GM19372 (cell line): ENCODE measurements around the gene SCARF2.
A peak's percentile ranks its signal among the peaks of the same experiment; 100 is the strongest.
"Not testable (repeated sequence)": the region's sequence is repeated elsewhere in the genome, so short reads cannot be mapped to it uniquely, and the experiment has no call there.

Experiments used
- ATAC-seq: cut with Tn5 transposase; IDR thresholded peaks from one replicate; pipeline ENCODE4 v1.9.1; 2021; ENCODE audit warnings: mild to moderate bottlenecking, low read depth, moderate library complexity; ENCODE audit not compliant: unreplicated experiment

The SCARF2 gene

DNA sequence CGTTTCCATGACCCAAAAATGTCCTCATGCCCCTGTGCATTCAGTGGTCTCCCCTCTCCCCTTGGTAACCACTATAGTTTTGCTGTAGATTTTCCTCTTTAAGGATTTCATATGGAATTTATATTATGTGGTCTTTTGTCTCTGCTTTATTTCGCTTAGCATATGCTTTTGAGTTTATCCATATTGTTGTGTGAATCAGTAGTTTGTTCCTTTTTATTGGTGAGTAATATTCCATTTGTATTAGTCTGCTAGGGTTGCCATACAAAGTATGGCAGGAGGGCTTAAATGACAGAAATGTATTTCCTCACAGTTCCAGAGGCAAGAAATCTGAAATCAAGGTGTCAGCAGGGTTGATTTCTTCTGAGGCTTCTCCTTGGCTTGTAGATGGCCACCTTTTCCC lies 40.1 kb downstream of the SCARF2 start:
- ATAC-seq, result no peak

DNA sequence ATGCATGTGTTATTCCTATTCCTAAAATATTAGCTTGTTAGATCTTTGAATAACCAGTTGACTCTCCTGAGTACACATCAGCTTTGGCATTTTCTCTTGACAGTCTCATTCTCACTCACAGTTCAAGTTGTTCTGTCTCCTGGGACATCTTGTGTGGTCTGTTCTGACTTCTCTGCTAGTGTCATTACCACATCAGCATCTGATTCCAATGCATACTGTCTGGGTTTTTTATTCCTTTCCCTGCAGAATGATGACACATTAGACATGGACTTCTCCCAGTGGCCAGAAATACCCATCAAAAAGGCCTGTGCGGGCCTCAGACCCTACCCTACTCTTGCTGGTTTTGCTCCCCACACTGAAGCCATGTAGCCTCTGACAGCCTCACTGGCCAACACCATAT lies 41.0 kb downstream of the SCARF2 start:
- ATAC-seq, result no peak

DNA sequence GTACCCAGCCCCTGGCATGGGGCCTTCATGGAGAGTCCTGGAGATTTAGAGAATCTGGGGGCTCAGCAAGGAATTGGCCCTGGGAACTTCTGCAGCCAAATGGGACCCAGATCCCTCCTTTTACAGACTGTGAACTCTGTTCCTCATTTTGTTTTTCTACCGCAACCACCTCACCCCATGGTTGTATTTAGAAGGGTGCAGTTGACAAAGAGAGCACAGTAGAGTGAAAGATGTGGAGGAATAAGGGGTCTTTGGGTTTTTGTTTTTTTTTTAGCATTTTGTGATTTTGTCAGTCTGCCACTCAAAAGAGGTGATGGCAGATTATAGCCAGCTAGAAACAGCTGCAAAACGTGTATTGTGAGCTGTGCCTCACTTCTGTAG lies 41.7 kb downstream of the SCARF2 start:
- no peak for ATAC-seq

DNA sequence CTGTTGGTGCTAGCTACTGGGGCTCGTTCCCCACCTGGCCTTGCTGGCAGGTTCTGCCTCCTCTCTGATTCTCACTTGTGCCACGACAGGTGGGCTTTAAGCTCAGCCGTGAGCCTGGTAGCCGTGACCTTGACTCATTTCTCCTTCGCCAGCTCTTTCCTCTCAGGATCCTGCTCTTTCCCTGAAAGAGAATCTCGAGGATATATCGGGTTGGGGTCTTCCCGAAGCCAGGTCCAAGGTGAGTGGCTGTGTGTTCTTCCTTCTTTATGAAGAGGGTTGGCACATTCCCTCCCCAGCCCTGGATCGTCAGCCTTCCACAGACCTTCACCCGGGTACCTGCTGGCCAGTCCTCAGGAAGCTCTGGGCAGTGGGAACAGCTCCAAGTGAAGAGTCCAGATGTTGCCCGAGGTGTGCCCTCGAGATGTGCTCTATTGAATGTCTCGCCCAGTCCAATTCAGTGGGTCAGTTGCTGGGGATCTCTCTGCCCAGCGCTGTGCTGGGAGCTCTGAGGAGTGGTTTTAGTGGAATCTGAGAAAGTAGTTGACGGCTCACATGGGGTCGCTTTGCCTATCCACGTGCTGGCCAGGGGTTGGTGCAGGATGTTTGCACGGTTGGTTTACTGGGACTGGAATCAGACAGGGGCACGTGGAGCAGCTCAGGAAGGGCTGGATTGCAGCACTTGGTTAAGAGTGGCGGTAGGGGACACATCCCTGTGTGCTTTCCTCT lies 42.3 kb downstream of the SCARF2 start:
- no peak for ATAC-seq

DNA sequence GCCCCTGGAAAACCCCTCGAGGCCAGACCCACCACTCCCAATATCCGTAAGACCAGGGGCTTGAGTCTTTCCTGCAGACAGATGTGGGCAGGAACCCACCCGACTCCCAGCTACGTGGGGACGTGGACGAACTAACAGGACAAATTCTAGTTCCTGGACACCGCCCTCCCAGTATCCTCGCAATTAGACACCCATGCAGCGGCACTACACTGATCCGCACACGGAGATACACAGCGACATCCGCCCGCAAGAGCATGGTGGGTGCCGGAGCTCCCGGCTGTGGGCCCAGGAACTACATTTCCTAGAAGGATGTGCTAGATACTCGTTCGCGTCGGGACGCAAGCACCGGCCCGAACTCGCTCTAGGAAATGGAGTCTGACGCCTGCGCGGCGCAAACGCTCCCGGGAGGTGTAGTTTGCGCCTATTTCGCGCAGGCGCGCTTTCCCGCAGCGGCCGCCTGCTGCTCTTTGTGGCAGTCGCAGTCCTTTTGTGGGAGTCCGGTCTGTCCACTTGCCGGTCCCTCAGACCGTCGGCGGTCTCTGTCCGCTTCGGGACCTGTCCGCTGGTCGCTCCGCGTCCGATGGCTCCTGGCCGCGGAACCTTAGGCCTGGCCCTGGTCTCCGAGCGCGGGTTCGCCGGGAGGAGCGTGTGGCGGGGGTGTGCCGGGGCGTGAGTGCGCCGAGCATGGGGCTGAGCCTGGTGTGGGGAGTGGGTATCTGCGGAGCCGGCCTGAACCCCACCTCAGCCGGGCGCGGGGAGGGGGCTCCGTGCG lies 43.7 kb downstream of the SCARF2 start, which contains the start of gene ZNF74:
TSS of gene ZNF74 (plus strand) at position 447 of the 772 bp plus-strand sequence. CDS start 478 bp downstream, outside the sequence.
- peak; percentile 80 for ATAC-seq

DNA sequence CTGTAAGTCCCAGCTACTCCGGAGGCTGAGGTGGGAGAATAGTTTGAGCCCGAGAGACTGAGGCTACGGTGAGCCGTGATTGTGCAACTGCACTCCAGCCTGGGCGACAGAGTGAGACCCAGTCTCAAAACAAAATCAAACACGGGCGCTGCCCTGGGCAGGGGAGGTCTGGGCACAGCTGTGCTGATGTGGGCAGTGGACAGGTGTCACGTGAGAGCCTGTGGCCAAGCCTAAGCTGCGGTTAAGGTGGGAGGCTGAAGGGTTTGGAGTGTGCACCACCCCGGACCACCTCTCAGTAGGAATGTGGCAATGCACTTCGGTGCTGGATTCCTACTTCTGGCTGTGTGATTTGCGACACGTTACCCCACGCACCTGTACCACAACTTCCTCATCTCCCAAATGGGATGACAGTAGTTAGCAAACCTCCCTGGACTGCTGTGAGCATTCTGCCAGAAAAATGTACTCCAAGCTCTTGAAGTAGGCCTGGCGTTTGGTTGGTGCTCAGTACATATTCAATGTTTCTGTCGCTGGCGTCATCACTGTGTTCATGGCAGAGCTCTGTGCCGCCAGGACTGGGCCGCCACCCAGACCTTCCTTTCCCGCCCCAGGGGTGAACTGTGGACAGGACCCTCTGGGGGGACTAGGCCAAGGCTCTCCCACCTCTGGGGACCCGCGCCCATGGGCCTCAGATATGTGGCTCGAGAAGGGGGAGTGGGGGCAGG lies 44.5 kb downstream of the SCARF2 start:
- ATAC-seq, result no peak

DNA sequence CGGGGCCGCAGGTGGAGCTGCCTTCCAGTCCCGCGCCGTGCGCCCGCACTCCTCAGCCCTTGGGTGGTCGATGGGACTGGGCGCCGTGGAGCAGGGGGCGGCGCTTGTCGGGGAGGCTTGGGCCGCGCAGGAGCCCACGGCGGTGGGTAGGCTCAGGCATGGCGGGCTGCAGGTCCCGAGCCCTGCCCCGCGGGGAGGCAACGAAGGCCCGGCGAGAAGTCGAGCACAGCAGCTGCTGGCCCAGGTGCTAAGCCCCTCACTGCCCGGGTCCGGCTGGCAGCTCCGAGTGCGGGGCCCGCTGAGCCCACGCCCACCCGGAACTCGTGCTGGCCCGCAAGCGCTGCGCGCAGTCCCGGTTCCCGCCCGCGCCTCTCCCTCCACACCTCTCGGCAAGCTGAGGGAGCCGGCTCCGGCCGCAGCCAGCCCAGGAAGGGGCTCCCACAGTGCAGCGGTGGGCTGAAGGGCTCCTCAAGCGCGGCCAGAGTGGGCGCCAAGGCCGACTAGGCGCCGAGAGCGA lies 45.2 kb downstream of the SCARF2 start:
- not testable (repeated sequence) for ATAC-seq

DNA sequence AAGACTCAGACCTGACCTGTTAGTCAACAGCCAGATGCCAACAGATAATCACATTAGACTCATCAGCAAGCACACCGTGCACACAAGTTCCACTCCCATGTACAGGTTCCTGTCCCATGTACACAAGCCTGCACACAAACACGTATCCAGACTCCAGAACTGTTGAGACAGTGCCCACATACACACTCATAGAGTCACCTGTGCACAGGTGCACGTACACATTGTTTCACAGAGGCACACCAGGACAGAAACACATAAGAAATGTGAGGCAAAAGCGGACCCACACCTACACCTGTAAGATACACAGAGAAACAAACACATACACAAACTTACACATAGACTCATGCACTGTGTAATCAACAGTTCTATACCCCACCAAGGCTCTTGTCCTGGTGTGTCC lies 46.4 kb downstream of the SCARF2 start:
- ATAC-seq, result no peak

DNA sequence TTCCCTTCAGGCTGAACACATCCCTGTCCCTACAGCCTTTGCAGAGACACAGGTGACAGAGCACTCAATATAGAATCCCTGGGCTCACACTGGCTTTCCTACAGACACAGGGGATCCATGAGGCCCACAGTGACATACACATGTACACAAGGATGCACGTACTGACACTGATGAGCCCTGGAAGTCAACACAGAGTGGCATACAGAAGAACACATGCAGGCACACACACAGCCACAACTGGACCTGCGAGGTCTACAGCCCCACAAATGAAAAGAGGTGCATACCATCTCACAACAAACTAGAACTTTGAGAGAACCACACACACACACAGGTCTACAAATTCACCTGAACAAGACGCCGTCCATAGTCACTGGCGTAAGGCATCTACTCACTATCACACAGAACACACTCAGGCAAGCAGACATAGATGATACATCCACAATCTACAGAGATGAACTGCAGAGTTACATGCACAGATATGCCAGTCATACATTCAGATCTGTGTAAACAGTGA lies 47.2 kb downstream of the SCARF2 start:
- no peak for ATAC-seq

DNA sequence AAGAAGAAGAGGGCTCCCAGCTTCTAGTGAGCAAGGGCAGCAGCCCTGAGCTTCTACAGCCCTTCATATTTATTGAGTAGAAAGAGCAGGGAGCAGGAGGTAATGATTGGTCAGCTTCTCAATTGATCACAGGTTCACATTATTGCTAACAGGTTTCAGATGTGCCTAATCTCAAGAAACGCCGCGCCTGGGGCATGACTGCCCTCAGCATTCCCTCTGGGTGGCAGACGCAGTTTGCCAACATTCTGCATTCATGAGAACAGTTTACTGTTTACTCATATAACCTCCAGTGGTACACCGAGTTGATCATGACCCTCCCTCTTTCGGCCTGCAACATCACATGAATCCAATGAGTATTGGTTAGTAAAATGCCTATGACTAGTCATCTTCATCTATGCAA lies 48.3 kb downstream of the SCARF2 start:
- no peak for ATAC-seq

DNA sequence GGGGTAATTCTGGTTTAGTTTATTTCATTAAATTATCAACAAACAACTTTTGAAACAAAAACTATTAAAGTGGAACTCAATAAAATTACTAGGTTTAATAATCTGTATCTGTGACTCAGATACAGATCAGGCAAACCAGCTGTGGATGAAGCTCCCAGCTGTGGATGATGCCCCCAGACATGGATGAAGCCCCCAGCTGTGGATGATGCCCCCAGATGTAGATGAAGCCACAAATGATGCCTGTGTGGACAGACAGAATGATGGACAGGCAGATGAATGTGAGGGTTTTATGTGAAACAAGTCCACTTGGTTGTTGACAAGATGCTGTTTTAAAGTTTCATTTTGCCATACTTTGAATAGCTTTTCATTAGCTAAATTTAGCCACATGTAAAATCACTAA lies 49.4 kb downstream of the SCARF2 start:
- ATAC-seq, result no peak

DNA sequence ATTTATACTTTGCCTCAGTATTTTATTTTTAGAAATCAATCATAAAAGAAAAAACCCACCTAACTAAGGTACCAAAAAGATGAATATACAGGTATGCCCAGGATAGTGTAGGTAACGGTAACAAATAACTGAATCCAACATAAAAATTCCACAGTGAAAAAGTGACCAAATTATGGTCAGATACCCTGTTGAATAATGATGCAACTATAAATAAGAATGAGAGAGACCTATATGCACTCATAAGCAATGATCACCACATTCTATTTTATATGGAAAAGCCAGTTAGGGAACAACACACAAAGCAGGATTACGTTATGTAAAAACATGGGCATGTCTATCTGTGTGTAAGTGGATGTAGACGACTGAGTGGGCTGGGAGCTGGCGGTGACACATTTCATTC lies 50.7 kb downstream of the SCARF2 start:
- no peak for ATAC-seq

DNA sequence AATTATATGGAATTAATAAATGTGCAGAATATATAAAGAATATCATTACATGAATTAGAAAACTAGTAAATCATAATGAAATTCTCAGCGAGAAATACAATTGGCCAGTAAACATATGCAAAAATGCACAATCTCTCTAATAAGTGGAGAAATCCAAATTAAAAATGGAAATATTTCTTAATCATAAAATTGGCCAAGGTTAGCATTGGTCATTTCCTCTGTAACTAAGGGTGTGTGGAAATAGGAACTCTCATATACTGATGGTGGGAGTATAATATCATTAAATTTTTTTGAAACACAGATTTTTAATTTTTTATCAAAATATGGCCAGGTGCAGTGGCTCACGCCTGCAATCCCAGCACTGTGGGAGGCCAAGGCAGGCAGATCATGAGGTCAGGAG lies 51.3 kb downstream of the SCARF2 start:
- ATAC-seq, result no peak

DNA sequence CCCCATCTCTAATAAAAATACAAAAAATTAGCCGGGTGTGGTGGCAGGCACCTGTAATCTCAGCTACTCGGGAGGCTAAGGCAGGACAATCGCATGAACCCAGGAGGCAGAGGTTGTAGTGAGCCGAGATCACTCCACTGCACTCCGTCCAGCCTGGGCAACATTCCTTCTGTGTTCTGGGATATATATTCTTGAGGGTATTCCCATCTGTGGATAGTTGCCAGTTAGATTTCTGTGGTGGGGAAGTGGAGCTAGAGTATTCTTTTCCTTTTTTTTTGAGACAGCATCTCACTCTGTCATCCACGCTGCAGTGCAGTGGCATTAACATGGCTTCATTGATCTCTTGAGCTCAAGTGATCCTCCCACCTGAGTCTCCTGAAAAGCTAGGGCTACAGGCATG lies 52.8 kb downstream of the SCARF2 start:
- no peak for ATAC-seq

DNA sequence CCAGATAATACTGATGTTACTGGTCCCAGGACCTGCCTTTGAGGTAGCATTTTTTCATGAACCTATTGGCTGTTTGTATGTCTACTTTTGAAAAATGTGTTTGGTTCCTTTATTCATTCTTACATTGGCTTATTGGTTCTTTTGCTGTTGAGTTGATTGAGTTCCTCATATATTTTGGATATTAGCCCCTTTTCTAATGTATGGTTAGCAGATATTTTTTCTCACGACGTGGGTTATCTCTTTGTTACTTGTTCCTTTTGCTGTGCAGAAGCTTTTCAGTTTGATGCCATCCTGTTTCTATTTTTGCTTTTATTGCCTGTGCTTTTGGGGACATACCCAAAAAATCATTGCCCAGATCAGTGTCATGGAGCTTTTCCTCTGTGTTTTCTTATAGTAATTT lies 53.5 kb downstream of the SCARF2 start:
- ATAC-seq, result no peak

DNA sequence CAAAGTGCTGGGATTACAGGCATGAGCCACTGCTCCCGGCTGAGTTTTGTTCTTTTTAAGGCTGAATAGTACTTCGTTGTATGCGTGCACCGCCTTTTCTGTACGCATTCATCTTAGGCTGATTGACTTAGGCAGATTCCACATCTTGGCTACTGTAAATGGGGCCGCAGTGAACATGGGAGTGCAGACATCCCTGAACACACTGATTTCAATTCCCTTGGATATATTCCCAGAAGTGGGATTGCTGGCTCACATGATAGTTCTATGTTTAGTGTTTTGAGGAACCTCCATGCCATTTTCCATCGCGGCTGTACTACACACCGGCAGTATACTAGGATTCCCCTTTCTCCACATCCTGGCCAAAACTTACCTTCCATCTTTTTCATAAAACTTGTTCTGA lies 54.1 kb downstream of the SCARF2 start:
- no peak for ATAC-seq

DNA sequence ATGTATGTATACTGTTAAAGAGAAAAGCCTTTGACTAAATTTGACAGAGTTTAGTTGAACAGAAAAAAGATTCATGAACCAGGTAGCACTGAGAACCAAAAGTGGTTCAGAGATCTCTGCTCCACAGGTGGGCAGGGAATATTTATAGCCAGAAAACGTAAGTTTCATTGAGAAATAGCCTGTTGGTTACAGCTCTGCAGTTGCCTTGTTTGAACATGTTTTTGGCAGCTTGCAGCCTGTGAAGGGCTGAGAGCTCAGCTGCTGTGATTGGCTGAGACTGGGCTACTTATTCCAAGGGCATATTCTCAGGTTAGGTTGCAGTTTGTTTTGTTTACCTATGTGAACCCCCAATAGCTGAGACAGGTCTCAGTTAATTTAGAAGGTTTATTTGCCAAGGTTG lies 57.1 kb downstream of the SCARF2 start:
- ATAC-seq, result no peak

DNA sequence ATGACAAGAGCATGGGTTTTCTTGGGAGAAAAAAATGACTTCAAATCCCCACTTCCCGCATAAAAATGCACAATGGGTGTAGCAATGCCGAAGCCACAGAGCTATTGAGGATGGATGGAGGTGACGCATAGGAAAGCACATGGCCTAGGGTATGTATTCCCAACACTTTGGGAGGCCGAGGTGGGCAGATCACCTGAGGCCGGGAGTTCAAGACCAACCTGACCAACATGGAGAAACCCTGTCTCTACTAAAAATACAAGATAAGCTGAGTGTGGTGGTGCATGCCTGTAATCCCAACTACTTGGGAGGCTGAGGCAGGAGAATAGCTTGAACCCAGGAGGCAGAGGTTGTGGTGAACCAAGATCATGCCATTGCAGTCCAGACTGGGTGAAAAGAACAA lies 58.9 kb downstream of the SCARF2 start:
- ATAC-seq, result not testable (repeated sequence)

DNA sequence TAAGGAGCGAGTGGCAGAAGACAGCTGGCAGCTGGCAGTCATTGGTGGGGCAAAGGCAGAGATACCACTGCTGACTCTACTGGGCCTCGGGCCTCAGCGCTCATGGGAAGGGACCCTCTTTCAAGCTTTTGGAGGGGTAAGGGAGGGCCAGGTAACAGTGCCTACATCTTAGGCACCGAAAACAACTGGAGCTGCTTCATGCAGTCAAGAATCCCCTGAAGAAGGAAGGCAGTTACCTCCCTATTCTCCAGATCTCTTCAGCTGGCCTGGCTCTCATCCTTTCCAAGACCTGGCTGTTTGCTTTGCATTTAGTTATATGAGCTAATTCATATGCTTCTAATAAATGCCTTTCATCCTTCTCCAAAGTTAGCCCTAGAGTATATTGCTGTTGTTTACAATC lies 59.5 kb downstream of the SCARF2 start:
- ATAC-seq, result no peak

DNA sequence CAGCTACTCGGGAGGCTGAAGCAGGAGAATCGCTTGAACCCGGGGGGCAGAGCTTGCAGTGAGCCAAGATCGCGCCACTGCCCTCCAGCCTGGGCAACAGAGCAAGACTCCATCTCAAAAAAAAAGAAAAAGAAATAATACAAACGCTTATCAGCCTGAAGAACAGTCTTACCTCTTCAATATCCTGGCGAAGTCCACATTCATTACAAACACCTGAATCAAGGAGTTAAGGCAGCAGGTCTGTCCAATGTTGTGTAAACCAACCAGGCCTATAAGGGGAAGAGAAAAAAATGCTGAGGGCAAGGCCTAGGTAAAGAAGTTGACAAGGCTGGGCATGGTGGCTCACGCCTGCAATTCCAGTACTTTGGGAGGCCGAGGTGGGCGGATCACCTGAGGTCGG lies 60.6 kb downstream of the SCARF2 start:
- not testable (repeated sequence) for ATAC-seq

DNA sequence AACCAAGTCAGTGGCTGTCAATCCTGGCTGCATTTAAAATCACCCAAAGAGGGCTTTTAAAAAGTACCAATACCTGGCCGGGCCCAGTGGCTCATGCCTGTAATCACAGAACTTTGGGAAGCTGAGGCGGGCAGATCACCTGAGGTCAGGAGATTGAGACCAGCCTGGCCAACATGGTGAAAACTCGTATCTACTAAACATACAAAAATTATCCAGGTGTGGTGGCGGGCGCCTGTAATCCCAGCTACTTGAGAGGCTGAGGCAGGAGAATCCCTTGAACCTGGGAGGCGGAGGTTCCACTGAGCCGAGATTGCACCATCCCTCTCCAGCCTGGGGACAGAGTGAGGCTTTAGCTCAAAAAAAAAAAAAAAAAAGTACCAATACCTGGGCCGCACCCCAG lies 61.3 kb downstream of the SCARF2 start:
- not testable (repeated sequence) for ATAC-seq
